Measurements from ENCODE around the gene OR56B4. TPM values are rescaled to one million over a fixed set of nuclear protein-coding genes. Genes with fewer than 3 reads are reported as not detected.

OR56B4 gene
- total RNA-seq, 3 donors from 2014 or later (not counting 1 experiment from before 2014, with no cell fraction given): not detected

DNA sequence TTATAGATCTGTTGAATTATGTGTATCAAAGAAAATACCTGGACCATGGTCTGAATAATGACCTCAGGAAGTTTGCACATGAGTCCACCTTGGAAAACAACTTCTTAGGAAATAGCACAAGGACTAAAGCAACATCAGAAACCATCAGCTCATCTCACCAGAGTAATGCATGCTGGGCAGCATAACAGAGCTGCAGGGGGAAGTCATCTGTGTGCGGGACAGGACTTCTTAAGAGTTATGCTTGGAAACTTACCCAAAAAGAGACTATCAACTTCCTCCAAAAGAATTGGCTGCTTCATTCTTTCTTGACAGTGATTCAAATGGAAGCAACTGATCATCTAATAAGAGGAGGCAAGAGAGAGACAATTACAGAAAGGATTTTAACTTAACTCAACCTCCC lies 2.5 kb downstream of the OR56B4 start:
- H3K4me3 ChIP-seq (ENCODE audit: low read length): no peak overlapping the region
- Mint-ChIP-seq H3K27ac (no peak overlapping the region), H3K4me3 (no peak overlapping the region), H3K27me3 (ENCODE audit: low read depth in 2 of 2) (peaks cover 23 to 33% of the 10 kb centered on the region in 2 donors), H3K4me1 (no peaks in the 10 kb centered on the region), H3K9me3 (peaks cover 0 to 3% of the 10 kb centered on the region in 2 donors), H3K36me3 (no peaks in the 10 kb centered on the region)
- no peak for DNase-seq
- H3K36me3 ChIP-seq (ENCODE audit: control insufficient read depth, insufficient read depth, low read length): no peaks in the 10 kb centered on the region
- H3K4me1 ChIP-seq (ENCODE audit: control insufficient read depth, insufficient read depth, low read length): no peaks in the 10 kb centered on the region
- ATAC-seq: no peak
- WGBS (ENCODE audit: insufficient coverage): no CpG with 5 or more reads among the region's 1 CpG
- no peaks in the 10 kb centered on the region for H3K9me3 ChIP-seq (ENCODE audit: control insufficient read depth, insufficient read depth, low read length)
- intact Hi-C loops (cut with micrococcal nuclease): no loop called here
- no peak overlapping the region for H3K27ac ChIP-seq (ENCODE audit: low read length)
- no peaks in the 10 kb centered on the region for H3K27me3 ChIP-seq (ENCODE audit: control insufficient read depth, insufficient read depth, low read length)
- TF ChIP-seq, protein P1, sequence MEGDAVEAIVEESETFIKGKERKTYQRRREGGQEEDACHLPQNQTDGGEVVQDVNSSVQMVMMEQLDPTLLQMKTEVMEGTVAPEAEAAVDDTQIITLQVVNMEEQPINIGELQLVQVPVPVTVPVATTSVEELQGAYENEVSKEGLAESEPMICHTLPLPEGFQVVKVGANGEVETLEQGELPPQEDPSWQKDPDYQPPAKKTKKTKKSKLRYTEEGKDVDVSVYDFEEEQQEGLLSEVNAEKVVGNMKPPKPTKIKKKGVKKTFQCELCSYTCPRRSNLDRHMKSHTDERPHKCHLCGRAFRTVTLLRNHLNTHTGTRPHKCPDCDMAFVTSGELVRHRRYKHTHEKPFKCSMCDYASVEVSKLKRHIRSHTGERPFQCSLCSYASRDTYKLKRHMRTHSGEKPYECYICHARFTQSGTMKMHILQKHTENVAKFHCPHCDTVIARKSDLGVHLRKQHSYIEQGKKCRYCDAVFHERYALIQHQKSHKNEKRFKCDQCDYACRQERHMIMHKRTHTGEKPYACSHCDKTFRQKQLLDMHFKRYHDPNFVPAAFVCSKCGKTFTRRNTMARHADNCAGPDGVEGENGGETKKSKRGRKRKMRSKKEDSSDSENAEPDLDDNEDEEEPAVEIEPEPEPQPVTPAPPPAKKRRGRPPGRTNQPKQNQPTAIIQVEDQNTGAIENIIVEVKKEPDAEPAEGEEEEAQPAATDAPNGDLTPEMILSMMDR (IDR thresholded peaks at IDR 0.05): no peak

DNA sequence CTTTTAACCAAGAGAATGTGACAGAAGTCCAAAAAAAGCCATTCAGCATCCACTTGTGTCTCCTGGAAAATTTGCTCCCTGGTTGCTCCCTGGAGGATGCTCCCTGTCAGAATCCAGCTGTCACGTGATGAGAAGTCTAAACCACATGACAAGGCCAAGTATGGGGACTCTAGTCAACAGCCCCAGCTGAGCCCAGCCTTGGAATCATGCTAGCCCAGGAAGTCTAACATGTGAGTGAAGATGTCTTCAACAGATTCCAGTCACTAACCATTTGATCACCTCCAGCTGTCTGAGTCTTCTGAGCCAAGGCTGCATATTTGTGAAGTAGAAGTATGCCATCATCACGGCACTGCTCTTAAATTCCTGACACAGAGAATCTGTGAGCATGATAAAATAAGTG lies 4.2 kb downstream of the OR56B4 start:
- intact Hi-C loops (cut with micrococcal nuclease): no loop called here
- TF ChIP-seq, protein P1 (IDR thresholded peaks at IDR 0.05): no peak
- 83% methylated on average over 2 of the region's 2 CpGs for WGBS (ENCODE audit: insufficient coverage)
- no peaks in the 10 kb centered on the region for H3K36me3 ChIP-seq (ENCODE audit: control insufficient read depth, insufficient read depth, low read length)
- Mint-ChIP-seq H3K36me3 (no peaks in the 10 kb centered on the region), H3K27me3 (ENCODE audit: low read depth in 2 of 2) (peaks cover 21 to 33% of the 10 kb centered on the region in 2 donors), H3K9me3 (peaks cover 0 to 3% of the 10 kb centered on the region in 2 donors), H3K27ac (no peak overlapping the region), H3K4me1 (no peaks in the 10 kb centered on the region), H3K4me3 (no peak overlapping the region)
- H3K27ac ChIP-seq (ENCODE audit: low read length): no peak overlapping the region
- DNase-seq (no peak), ATAC-seq (no peak)
- H3K4me1 ChIP-seq (ENCODE audit: control insufficient read depth, insufficient read depth, low read length): no peaks in the 10 kb centered on the region
- no peak overlapping the region for H3K4me3 ChIP-seq (ENCODE audit: low read length)
- no peaks in the 10 kb centered on the region for H3K27me3 ChIP-seq (ENCODE audit: control insufficient read depth, insufficient read depth, low read length)
- no peaks in the 10 kb centered on the region for H3K9me3 ChIP-seq (ENCODE audit: control insufficient read depth, insufficient read depth, low read length)

DNA sequence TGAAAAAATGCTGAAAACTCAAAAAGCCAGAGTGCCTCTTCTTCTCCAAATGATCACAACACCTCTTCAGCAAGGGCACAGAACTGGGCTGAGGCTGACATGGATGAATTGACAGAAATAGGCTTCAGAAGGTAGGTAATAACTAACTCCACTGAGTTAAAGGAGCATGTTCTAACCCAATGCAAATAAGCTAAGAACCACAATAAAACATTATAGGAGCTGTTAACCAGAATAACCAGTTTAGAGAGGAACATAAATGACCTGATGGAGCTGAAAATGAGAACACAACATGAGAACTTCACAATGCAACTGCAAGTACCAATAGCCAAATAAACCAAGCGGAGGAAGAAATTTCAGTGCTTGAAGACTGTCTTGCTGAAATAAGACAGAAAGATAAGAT lies 9.2 kb downstream of the OR56B4 start:
- TF ChIP-seq, protein P1 (IDR thresholded peaks at IDR 0.05): no peak
- Mint-ChIP-seq H3K27me3 (ENCODE audit: low read depth in 2 of 2) (peaks cover 17 to 35% of the 10 kb centered on the region in 2 donors), H3K9me3 (peaks cover 6 to 11% of the 10 kb centered on the region in 2 donors), H3K4me3 (no peak overlapping the region), H3K4me1 (no peaks in the 10 kb centered on the region), H3K36me3 (peaks cover 20% of the 10 kb centered on the region), H3K27ac (no peak overlapping the region)
- 100% methylated on average over 1 of the region's 1 CpG for WGBS (ENCODE audit: insufficient coverage)
- Histone ChIP-seq H3K27ac (ENCODE audit: low read length) (no peak overlapping the region), H3K27me3 (ENCODE audit: control insufficient read depth, insufficient read depth, low read length) (no peaks in the 10 kb centered on the region), H3K36me3 (ENCODE audit: control insufficient read depth, insufficient read depth, low read length) (no peaks in the 10 kb centered on the region), H3K9me3 (ENCODE audit: control insufficient read depth, insufficient read depth, low read length) (no peaks in the 10 kb centered on the region), H3K4me3 (ENCODE audit: low read length) (no peak overlapping the region), H3K4me1 (ENCODE audit: control insufficient read depth, insufficient read depth, low read length) (no peaks in the 10 kb centered on the region)
- ATAC-seq (no peak), DNase-seq (no peak)
- intact Hi-C loops (cut with micrococcal nuclease): no loop called here

DNA sequence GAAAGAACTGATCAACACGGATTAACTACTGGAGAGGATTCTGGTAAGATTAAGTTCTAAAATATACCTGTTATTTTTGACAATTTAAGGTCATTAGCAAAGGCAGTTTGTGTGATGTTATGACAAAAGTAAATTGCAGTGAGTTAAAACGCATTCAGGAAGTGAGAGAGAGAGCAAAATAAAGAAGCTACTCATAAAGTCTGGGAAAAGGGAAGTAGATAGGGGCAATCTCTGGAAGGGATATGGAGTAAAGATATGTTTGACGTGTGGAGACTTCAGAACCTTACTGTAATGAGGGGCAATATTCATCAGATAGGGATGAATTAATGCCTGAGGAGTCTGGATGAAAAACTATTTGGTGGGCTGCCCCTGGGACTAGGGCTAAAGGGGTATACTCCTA lies 16.8 kb downstream of the OR56B4 start:
- Mint-ChIP-seq H3K27me3 (ENCODE audit: low read depth in 2 of 2) (peaks cover 6 to 12% of the 10 kb centered on the region in 2 donors), H3K9me3 (no peaks in the 10 kb centered on the region), H3K4me3 (no peak overlapping the region), H3K27ac (no peak overlapping the region), H3K36me3 (peaks cover 1% of the 10 kb centered on the region), H3K4me1 (peaks cover 3% of the 10 kb centered on the region in 2 donors)
- no peaks in the 10 kb centered on the region for H3K27me3 ChIP-seq (ENCODE audit: control insufficient read depth, insufficient read depth, low read length)
- TF ChIP-seq, protein P1 (IDR thresholded peaks at IDR 0.05): no peak
- no peak for ATAC-seq
- 61% methylated on average over 3 of the region's 3 CpGs for WGBS (ENCODE audit: insufficient coverage)
- no peaks in the 10 kb centered on the region for H3K36me3 ChIP-seq (ENCODE audit: control insufficient read depth, insufficient read depth, low read length)
- intact Hi-C loops (cut with micrococcal nuclease): no loop called here
- no peak for DNase-seq
- no peak overlapping the region for H3K27ac ChIP-seq (ENCODE audit: low read length)
- H3K4me3 ChIP-seq (ENCODE audit: low read length): no peak overlapping the region
- no peaks in the 10 kb centered on the region for H3K4me1 ChIP-seq (ENCODE audit: control insufficient read depth, insufficient read depth, low read length)
- no peaks in the 10 kb centered on the region for H3K9me3 ChIP-seq (ENCODE audit: control insufficient read depth, insufficient read depth, low read length)
